Lung (tissue), 12 donors: ENCODE data around the gene ZCRB1. TPM values are rescaled to one million over a fixed set of nuclear protein-coding genes. Genes with fewer than 3 reads are reported as not detected.
"Not testable (repeated sequence)": the region's sequence is repeated elsewhere in the genome, so short reads cannot be mapped to it uniquely, and the experiment has no call there.

Experiments used
- ATAC-seq: fragments of 200-7000 bp; cut with Tn5 transposase; one replicate; pipeline ENCODE4 v1.9.1; 2020; ENCODE audit warnings: moderate number of reproducible peaks; ENCODE audit not compliant: insufficient read depth, low FRiP score
- DNase-seq, 3 donors: peaks; one replicate each; pipeline ENCODE4 v3.0.0-alpha.2; 2013 to 2017
- H3K27ac ChIP-seq, 2 donors: one replicate each; pipeline ENCODE4 v1.5.1; 2013; ENCODE audit warnings: mild to moderate bottlenecking in 2 of 2, moderate library complexity in 2 of 2, control low read depth in 1 of 2, inconsistent platforms in 1 of 2, low read depth in 1 of 2, low read length in 1 of 2
- H3K27me3 ChIP-seq, 3 donors: one replicate each; pipeline ENCODE4 v1.5.1; 2013; ENCODE audit warnings: low read length in 2 of 3; ENCODE audit not compliant: control insufficient read depth in 3 of 3, insufficient read depth in 3 of 3
- H3K36me3 ChIP-seq, 4 donors: one replicate each; pipeline ENCODE4 v1.5.1; 2013; ENCODE audit warnings: low read length in 4 of 4, mild to moderate bottlenecking in 1 of 4, moderate library complexity in 1 of 4; ENCODE audit not compliant: control insufficient read depth in 4 of 4, insufficient read depth in 4 of 4
- H3K4me1 ChIP-seq, 5 donors: one replicate each; pipeline ENCODE4 v1.5.1; 2013; ENCODE audit warnings: low read length in 5 of 5, mild to moderate bottlenecking in 2 of 5, moderate library complexity in 1 of 5; ENCODE audit not compliant: control insufficient read depth in 5 of 5, insufficient read depth in 5 of 5
- H3K4me3 ChIP-seq: one replicate; pipeline ENCODE4 v1.5.1; 2013; ENCODE audit warnings: mild to moderate bottlenecking, control low read depth, moderate library complexity
- H3K9ac ChIP-seq, 2 donors: one replicate each; pipeline ENCODE4 v1.5.1; 2013; ENCODE audit warnings: low read length in 2 of 2, control low read depth in 1 of 2; ENCODE audit not compliant: insufficient read depth in 1 of 2
- H3K9me3 ChIP-seq, 4 donors: one replicate each; pipeline ENCODE4 v1.5.1; 2013; ENCODE audit warnings: low read length in 3 of 4, mild to moderate bottlenecking in 1 of 4, moderate library complexity in 1 of 4; ENCODE audit not compliant: control insufficient read depth in 4 of 4, insufficient read depth in 3 of 4
- WGBS, 2 donors: extraction: QIAGEN DNeasy Blood & Tissue Kit; methylation state at CpG; one replicate each; pipeline ENCODE4 v1.1.7; 2013; 5-methylcytosine and 5-hydroxymethylcytosine counted together
- polyA plus RNA-seq, 2 donors: library from polyadenylated mRNA; stranded (reverse); fragments of 200-250 nt; gene quantifications; one replicate each; pipeline ENCODE4 v1.2.1, GENCODE V29; 2013
- total RNA-seq, 2 donors: library from RNA; depleted of rRNA in 1 of 2; stranded (reverse); fragments of >200 nt in 1 of 2; gene quantifications; one replicate each; pipeline ENCODE4 v1.2.1, GENCODE V29; 2014 to 2021
- TF ChIP-seq, protein P1 (sequence below): IDR thresholded peaks from 2 replicates; pipeline ENCODE4 v1.5.1; 2012; ENCODE audit warnings: mild to moderate bottlenecking; ENCODE audit errors: control extremely low read depth, extremely low read depth
- donor health status: control.
- donor health status: control.
- donor health status: Bipolar disorder and iron deficiency.
- donor health status: healthy.
- donor health status: DM: yes; HTN: yes; CAD: no.

The ZCRB1 gene
- total and polyA plus RNA-seq, 4 donors: 16.7 to 40.0 (median 28.6) TPM

DNA sequence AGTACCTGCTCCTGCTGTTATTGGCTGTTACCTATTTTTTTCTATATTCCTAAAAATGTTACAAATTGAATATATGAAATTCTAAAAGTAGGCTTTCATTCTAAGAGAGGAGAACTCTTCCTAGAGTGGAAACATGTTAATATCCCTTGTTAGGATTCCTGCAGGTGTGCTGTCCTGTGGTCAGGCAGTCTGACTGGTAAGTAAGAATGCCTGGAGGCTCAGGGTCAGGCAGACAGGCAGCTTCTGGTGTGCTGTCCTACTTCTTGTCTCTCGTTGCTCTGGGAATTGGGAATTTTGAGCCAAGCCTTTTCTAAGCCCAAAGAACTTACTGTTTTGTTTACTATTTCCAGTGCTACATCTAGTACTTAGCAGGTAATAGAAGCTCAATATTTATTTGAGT, 10.4 kb upstream of the ZCRB1 start:
- no peaks in the 10 kb centered on the region for H3K4me1 ChIP-seq
- peaks cover 2 to 10% (median 6%) of the 10 kb centered on the region in 4 donors for H3K36me3 ChIP-seq
- no peak overlapping the region for H3K27ac ChIP-seq
- 31 to 77% methylated on average over 1 of the region's 1 CpG for WGBS, 2 donors
- TF ChIP-seq, protein P1, sequence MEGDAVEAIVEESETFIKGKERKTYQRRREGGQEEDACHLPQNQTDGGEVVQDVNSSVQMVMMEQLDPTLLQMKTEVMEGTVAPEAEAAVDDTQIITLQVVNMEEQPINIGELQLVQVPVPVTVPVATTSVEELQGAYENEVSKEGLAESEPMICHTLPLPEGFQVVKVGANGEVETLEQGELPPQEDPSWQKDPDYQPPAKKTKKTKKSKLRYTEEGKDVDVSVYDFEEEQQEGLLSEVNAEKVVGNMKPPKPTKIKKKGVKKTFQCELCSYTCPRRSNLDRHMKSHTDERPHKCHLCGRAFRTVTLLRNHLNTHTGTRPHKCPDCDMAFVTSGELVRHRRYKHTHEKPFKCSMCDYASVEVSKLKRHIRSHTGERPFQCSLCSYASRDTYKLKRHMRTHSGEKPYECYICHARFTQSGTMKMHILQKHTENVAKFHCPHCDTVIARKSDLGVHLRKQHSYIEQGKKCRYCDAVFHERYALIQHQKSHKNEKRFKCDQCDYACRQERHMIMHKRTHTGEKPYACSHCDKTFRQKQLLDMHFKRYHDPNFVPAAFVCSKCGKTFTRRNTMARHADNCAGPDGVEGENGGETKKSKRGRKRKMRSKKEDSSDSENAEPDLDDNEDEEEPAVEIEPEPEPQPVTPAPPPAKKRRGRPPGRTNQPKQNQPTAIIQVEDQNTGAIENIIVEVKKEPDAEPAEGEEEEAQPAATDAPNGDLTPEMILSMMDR: no peak
- H3K4me3 ChIP-seq: no peak overlapping the region
- H3K27me3 ChIP-seq: no peaks in the 10 kb centered on the region
- no peaks in the 10 kb centered on the region for H3K9me3 ChIP-seq
- ATAC-seq (no peak), DNase-seq (no peak)
- H3K9ac ChIP-seq: no peak overlapping the region

DNA sequence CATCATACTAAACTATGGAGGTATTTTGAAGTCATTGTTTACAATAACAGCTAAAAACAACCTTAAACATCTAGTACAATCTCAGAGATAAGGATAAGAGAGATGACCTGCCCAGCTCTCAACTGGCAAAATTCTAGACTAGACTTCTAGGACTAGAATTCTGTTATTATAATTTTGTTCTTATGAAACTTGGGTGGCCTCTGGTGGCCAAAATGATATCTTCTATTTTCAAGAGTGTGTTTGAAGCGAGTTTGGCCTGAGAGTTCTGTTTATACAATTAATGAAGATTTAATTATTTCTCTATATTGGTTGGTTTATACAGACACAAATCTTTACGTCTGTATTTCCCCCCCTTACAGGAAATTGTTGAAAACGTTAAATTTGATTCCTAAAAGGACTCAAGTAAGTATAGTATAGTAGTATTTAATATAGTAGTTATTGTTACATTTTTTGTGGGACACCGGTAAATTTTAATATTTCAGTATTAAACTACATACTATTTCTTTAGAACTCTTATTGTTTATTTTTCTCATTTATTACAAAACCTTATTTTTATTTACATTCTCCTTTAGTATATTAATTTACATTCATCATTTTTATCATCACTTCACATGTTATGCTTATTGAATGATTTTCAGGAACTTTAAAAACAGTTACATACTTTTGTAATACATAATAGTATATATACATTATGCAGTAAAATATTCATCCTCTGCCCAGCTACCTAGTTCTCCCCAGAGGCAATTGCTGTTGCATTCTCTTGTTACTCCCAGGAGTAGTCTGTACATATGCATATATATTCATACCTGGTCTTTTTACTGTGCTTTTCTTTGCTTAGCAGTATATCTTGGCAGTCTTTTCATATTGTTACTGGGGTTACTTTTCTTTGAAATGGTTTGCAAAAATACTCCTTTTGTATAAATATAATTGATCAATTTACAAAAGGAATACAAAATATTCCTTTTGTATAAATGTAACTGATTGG, 6.7 kb upstream of the ZCRB1 start:
- Histone ChIP-seq H3K4me3 (no peak overlapping the region), H3K36me3 (peaks cover 2 to 10% (median 4%) of the 10 kb centered on the region in 4 donors), H3K4me1 (peaks cover 0 to 3% (median 2%) of the 10 kb centered on the region in 5 donors), H3K9ac (no peak overlapping the region), H3K27ac (no peak overlapping the region), H3K9me3 (no peaks in the 10 kb centered on the region), H3K27me3 (no peaks in the 10 kb centered on the region)
- WGBS, 2 donors: 35 to 36% methylated on average over 4 of the region's 4 CpGs
- DNase-seq: peak in 2 of 3 donors; percentile 69 to 73
- TF ChIP-seq, protein P1: peak; percentile 47
- no peak for ATAC-seq

GRCh38 chr12:42330097-42330496, 4.2 kb upstream of the ZCRB1 start:
- DNase-seq, H3K4me3 ChIP-seq, H3K36me3 ChIP-seq, H3K27ac ChIP-seq, H3K9me3 ChIP-seq, H3K9ac ChIP-seq, ATAC-seq, H3K27me3 ChIP-seq: not testable (repeated sequence)
- 51 to 79% methylated on average over 11 of the region's 11 CpGs for WGBS, 2 donors
- peaks cover 0 to 18% (median 7%) of the 10 kb centered on the region in 5 donors for H3K4me1 ChIP-seq

- Histone ChIP-seq H3K4me3 (peak overlapping the region; percentile 17), H3K9me3 (no peaks in the 10 kb centered on the region), H3K27ac (no peak overlapping the region), H3K9ac (peak overlapping the region; percentile 90 to 96), H3K4me1 (peaks cover 0 to 22% (median 7%) of the 10 kb centered on the region in 5 donors), H3K36me3 (peaks cover 0 to 5% (median 0%) of the 10 kb centered on the region in 4 donors), H3K27me3 (no peaks in the 10 kb centered on the region)
- DNase-seq (no peak), ATAC-seq (no peak)
- 60 to 75% methylated on average over 2 of the region's 2 CpGs for WGBS, 2 donors
- TF ChIP-seq, protein P1: no peak
Observed at GRCh38 chr12:42327227-42327590, 1.3 kb upstream of the ZCRB1 start.
